ENCODE results near the gene TRPM8. TPM values are rescaled to one million over a fixed set of nuclear protein-coding genes. Genes with fewer than 3 reads are reported as not detected.

Gene TRPM8
- total and polyA plus RNA-seq, 2 of the 13 experiments (the other 11 are each of a cell fraction or from before 2014, with no cell fraction given), result 0.12 TPM; not detected in 1

DNA sequence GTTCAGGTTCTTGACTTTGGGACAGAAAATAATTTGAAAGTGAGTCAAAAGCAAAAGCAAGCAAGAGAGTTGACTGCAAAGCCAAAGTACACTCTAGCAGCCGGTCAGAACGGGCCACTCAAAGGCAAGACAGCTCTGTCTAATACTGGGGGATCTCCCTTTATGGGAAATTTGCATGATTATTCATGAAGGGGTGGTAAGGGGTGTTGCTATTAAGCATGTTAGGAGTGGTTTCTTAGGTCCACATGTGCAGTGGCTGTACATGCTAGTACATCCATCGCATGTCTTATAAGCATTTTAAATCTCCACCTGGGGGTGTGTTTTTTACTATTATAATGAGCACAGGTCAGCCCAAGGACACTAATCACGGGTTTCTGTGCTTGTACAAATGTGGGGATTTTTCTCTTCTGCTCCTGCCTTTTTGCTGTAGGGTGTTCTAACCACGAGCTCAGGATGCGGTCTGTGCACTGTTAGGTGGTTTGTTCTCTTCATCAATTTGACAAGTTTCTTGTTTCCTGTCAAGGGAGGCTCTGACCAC is 73.2 kb downstream of the TRPM8 start:
- no peaks in the 10 kb centered on the region for H4K20me1 ChIP-seq (ENCODE audit: insufficient read depth, low read length)
- ATAC-seq, result peak; percentile 56; the same call in 2 of the 3 replicates
- ChIA-PET CTCF (ENCODE audit: low intra/inter-chr PET ratio, low total read pairs) (no interaction called here), POLR2A (no interaction called here)
- WGBS (ENCODE audit: low lambda C conversion rate), result 46% methylated on average over 6 of the region's 6 CpGs
- TF ChIP-seq ZNF441 (CRISPR knock-in tag; IDR thresholded peaks at IDR 0.05; ENCODE audit: borderline replicate concordance) (no peak), SRY (CRISPR knock-in tag; IDR thresholded peaks at IDR 0.05) (no peak), FIP1L1 (IDR thresholded peaks at IDR 0.05; ENCODE audit: borderline replicate concordance, insufficient read depth, low read depth, low read length) (no peak), CHD2 (IDR thresholded peaks at IDR 0.05; ENCODE audit: low read depth, low read length) (no peak), ZNF224 (CRISPR knock-in tag; IDR thresholded peaks at IDR 0.05) (no peak), ZNF510 (CRISPR knock-in tag; IDR thresholded peaks at IDR 0.05; ENCODE audit: low read depth) (no peak), POLR2AphosphoS5 (IDR thresholded peaks at IDR 0.05; ENCODE audit: low read depth, low read length) (no peak), ZFP37 (CRISPR knock-in tag; IDR thresholded peaks at IDR 0.05; ENCODE audit: borderline replicate concordance) (no peak), ZNF777 (CRISPR knock-in tag; IDR thresholded peaks at IDR 0.05) (no peak), AKNA (CRISPR knock-in tag; IDR thresholded peaks at IDR 0.05; ENCODE audit: borderline replicate concordance) (no peak), ZMYM3 (CRISPR knock-in tag; IDR thresholded peaks at IDR 0.05) (no peak), KLF12 (CRISPR knock-in tag; IDR thresholded peaks at IDR 0.05; ENCODE audit: borderline replicate concordance) (no peak)
- TF ChIP-seq, protein P1, sequence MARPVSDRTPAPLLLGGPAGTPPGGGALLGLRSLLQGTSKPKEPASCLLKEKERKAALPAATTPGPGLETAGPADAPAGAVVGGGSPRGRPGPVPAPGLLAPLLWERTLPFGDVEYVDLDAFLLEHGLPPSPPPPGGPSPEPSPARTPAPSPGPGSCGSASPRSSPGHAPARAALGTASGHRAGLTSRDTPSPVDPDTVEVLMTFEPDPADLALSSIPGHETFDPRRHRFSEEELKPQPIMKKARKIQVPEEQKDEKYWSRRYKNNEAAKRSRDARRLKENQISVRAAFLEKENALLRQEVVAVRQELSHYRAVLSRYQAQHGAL (CRISPR knock-in tag; IDR thresholded peaks at IDR 0.05; ENCODE audit: not compliant biosample characterization), result no peak
- no peak overlapping the region for H3K4me3 ChIP-seq (replicated peaks in 1 of 3; ENCODE audit: insufficient read depth in 1 of 3, low read depth in 2 of 3, low read length in 3 of 3)
- intact Hi-C loops (cut with micrococcal nuclease; ENCODE audit: unreplicated experiment), result no loop called here
- no peaks in the 10 kb centered on the region for H3K9me3 ChIP-seq (ENCODE audit: low read length)
- H3K36me3 ChIP-seq (replicated peaks in 1 of 2; ENCODE audit: control insufficient read depth in 1 of 2, insufficient read depth in 2 of 2, low read length in 2 of 2), result no peaks in the 10 kb centered on the region
- peaks cover 9% of the 10 kb centered on the region; the same call in 1 of the 2 replicates for H3K4me1 ChIP-seq (ENCODE audit: insufficient read depth, low read length)
- BruUV-seq (replicated peaks), result no TSS peak
- no peaks in the 10 kb centered on the region; a peak in 1 of 5 replicates for H3K27me3 ChIP-seq (ENCODE audit: control insufficient read depth in 1 of 2, insufficient read depth in 2 of 2, low read length in 2 of 2)
- DNase-seq (ENCODE audit: low spot score), result no peak
- H3K27ac ChIP-seq (ENCODE audit: extremely low read length, insufficient read depth, low read length), result no peak overlapping the region
- H3K4me2 ChIP-seq (ENCODE audit: low read depth, low read length), result no peak overlapping the region
- no peak for FAIRE-seq
- H2AFZ ChIP-seq (ENCODE audit: low read length), result no peak overlapping the region
- H3K9ac ChIP-seq (ENCODE audit: insufficient read depth, low read depth, low read length), result no peak overlapping the region
- no peaks in the 10 kb centered on the region for H3K79me2 ChIP-seq (ENCODE audit: insufficient read depth, low read length)
- in situ Hi-C loops (cut with HindIII; ENCODE audit: extremely low pct_ligation_motif_present, low pct_unique_long_range_greater_than_20kb), result loop anchor here (25.0 kb wide), 1 partner anchor 1122 kb away; no protein-coding TSS in a partner anchor
